Neuron (in vitro differentiated cells): Measurements from ENCODE around the gene DHPS.
A peak's percentile ranks its signal among the peaks of the same experiment; 100 is the strongest.
"Not testable (repeated sequence)": the region's sequence is repeated elsewhere in the genome, so short reads cannot be mapped to it uniquely, and the experiment has no call there.

Source experiments
- H2AFZ ChIP-seq: one replicate; pipeline ENCODE4 v1.6.1; 2013; ENCODE audit warnings: low read depth, mild to moderate bottlenecking, inconsistent platforms, low read length, moderate library complexity
- H3K27me3 ChIP-seq: one replicate; pipeline ENCODE4 v1.6.1; 2013; ENCODE audit warnings: low read length; ENCODE audit not compliant: insufficient read depth
- H3K36me3 ChIP-seq: one replicate; pipeline ENCODE4 v1.6.1; 2013; ENCODE audit warnings: low read length; ENCODE audit not compliant: insufficient read depth
- H3K4me1 ChIP-seq: one replicate; pipeline ENCODE4 v1.6.1; 2013; ENCODE audit warnings: low read length; ENCODE audit not compliant: insufficient read depth
- H3K4me3 ChIP-seq: 2 replicates; pipeline ENCODE4 v1.5.1; 2013; ENCODE audit warnings: mild to moderate bottlenecking, low read length, moderate library complexity
- H3K9me3 ChIP-seq: one replicate; pipeline ENCODE4 v1.6.1; 2013; ENCODE audit warnings: low read length

Gene DHPS

DNA sequence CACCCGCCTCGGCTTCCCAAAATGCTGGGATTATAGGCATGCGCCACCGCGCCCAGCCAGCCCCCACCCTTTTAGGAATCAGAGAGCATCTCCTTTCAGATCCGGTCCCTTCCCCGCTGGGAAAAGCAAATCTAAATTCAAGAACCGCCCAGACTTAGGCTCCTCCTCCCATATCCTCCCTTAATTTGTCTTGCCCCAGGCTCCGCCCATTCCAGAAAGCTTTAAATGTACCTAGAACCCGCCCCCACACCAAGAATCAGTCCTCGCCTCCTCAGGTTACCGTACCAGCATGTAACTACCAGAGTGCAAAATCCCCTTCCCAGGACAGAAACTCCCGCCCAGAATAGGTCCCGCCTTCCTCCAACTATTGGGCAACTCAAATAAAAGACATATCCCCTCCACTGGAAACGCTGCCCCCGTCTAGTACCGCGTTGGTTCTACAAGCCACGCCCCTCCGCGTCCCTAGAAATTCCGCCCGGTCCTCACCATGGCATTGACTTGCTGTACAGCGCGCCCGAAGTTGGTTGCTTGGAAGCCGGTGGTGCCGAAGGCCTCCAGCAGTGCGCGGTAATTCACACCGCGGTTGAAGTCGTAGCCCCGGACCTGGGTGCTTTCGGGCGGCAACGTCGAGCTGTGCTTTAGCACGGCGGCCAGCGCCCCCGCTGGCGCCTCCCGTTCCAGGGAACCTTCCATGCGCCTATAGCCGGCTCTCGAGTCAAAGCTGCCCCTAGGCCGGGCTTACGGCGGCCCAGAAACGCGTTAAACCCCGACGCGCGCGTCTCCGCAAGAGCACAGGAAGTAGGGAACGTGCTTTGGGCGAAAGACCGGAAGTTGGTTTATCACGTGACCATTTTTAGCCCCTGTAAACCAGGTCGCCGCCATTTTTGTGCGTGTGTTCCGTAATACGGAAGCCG is at the start of gene DHPS:
Gene DHPS (minus strand): TSS at position 807 of the 914 bp plus-strand sequence. CDS start 114 bp downstream, at position 693.
- Histone ChIP-seq H3K27me3 (no peaks in the 10 kb centered on the region), H3K36me3 (peaks cover 24% of the 10 kb centered on the region), H3K9me3 (no peaks in the 10 kb centered on the region), H3K4me1 (no peaks in the 10 kb centered on the region), H2AFZ (peak within 1 kb of the TSS; percentile 24), H3K4me3 (peak within 1 kb of the TSS; percentile 88)

DNA sequence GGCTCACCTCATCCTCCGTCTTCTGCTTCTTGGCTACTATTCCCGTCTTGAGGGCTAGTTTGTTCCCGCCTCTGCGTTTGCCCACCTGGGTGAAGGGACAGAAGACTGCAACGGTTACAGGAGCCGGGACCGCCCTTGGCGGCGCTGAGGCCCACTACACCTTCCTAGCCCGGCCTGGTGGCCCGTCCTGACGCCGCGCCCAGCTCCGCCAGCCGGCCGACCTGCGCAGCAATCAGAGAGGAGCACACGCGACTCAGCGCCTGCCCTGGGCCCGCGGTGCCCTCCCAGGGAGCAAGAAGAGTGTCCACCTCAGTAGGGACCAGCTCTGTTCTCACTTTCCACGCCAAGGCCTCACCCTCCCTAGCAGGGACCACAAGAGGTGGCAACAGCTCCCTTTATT is 49.7 kb upstream of the DHPS start:
- H3K36me3 ChIP-seq, result peaks cover 29% of the 10 kb centered on the region
- H3K4me1 ChIP-seq, result peaks cover 15% of the 10 kb centered on the region
- H3K27me3 ChIP-seq, result no peaks in the 10 kb centered on the region
- H3K4me3 ChIP-seq, result no peak overlapping the region
- no peak overlapping the region for H2AFZ ChIP-seq
- H3K9me3 ChIP-seq, result no peaks in the 10 kb centered on the region

DNA sequence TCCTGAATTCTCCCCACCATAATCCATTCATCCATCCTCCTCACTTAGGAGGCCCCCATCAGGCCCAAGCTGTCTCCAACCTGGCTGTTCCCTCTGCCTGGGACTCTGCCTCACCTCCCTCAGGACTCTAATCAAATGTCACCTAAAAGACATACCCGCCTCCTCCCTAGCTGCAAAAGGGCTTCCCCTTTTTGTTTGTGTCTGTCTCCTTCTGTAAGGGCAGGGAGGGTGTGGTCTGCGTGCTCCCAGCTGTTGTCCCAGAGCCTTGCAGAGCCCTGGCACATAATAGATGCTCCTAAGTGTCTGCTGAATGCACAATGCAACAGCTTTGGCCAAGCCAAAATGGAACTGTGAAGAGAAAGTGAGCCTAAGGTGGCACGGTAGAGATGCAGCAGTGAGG is 48.4 kb upstream of the DHPS start:
- no peaks in the 10 kb centered on the region for H3K27me3 ChIP-seq
- H3K4me1 ChIP-seq, result peaks cover 15% of the 10 kb centered on the region
- H3K4me3 ChIP-seq, result no peak overlapping the region
- H3K9me3 ChIP-seq, result no peaks in the 10 kb centered on the region
- peaks cover 29% of the 10 kb centered on the region for H3K36me3 ChIP-seq
- no peak overlapping the region for H2AFZ ChIP-seq

DNA sequence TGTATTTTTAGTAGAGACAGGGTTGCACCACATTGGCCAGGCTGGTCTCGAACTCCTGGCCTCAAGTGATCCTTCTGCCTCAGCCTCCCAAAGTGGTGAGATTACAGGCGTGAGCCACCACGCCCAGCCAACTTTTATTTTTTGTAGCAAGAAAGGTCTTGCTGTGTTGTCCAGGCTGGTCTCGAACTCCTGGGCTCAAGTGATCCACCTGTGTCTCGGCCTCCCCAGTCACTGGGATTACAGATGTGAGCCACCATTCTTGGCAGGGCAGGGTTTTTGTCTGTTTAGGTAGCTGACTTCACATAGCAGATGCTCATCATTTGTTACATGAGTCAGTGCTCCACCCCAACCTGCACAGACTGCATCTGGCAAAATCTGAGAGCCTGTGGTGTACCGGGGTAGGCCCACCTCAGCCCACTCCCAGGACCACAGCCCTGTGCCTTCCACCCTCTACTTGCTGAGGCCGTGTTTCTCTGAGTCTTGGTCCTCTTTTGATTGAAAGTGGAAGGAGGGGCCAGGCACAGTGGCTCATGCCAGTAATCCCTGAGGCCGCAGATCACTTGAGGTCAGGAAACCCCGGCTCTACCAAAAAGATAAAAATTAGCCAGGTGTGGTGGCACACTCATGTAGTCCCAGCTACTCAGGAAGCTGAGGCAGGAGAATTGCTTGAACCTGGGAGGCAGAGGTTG is 46.2 kb upstream of the DHPS start:
- H2AFZ ChIP-seq, result no peak overlapping the region
- no peaks in the 10 kb centered on the region for H3K9me3 ChIP-seq
- H3K4me1 ChIP-seq, result peaks cover 10% of the 10 kb centered on the region
- peaks cover 29% of the 10 kb centered on the region for H3K36me3 ChIP-seq
- H3K4me3 ChIP-seq, result no peak overlapping the region
- no peaks in the 10 kb centered on the region for H3K27me3 ChIP-seq

DNA sequence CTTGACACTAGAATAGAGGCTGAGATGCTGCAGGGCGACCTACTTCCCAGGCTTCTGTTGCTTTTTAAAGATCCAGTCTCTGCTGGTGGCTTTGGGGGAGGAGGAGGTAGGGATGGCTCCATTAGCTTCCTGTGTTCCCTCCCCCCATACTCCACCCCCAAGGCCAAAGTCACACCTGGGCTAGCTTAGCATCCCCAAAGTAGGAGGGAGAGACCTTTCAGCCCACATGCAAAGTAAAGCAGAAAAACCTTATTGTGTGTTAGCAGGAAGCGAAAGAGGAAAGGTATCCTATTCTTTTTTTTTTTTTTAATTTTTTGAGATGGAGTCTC is 45.3 kb upstream of the DHPS start:
- Histone ChIP-seq H3K36me3 (peaks cover 25% of the 10 kb centered on the region), H3K4me3 (no peak overlapping the region), H3K27me3 (no peaks in the 10 kb centered on the region), H3K4me1 (peaks cover 2% of the 10 kb centered on the region), H3K9me3 (no peaks in the 10 kb centered on the region), H2AFZ (no peak overlapping the region)

DNA sequence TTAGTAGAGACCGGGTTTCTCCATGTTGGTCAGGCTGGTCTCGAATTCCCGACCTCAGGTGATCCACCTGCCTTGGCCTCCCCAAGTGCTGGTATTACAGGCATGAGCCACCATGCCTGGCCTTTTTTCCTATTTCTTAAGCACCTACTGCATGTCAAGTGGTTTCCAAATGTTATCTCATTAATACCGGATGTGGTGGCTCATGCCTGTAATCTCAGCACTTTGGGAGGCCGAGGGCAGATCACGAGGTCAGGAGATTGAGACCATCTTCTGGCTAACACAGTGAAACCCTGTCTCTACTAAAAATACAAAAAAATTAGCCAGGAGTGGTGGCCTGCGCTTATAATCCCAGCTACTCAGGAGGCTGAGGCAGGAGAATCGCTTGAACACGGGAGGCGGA is 43.9 kb upstream of the DHPS start:
- H3K4me1 ChIP-seq, result peaks cover 12% of the 10 kb centered on the region
- not testable (repeated sequence) for H3K9me3 ChIP-seq, H3K27me3 ChIP-seq

DNA sequence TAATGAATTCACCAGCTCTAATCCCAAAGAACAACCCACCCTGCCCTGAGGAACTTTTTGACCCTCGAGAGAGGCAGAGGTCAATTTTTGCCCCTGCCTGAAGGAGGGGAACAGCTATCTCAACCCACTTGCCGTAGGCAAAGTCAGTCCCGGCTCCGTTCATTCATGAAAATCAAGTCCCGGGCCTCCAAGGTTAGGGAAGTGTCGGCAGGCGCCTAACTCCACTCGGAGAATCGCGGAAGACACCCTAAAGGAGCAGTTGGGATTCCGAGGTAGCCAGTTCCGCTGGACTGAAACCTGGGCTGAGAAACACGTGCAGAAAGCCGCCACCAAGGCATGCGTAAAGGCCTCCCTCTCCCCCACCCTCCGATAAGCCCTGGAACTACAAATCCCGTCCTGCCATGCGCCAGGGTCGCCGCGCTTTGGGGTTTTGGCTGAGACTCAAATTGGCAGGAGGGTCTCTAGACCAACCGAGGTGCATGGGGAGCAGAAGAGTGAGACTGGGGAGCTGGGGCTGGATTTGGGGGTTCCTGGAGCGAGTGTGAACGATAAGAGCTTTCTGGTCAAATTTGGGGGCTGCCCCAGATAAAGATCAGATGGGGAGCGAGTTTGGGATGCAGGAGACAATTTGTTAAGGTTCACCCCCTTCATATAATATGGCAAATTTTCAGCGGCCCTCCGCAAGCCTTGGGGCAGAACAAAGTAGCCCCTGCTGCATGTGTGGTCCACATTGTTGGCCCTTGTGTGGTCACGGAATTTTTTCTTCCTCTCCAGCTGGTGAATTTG is 42.2 kb upstream of the DHPS start, which contains the start of gene TNPO2:
Gene TNPO2 (minus strand): TSS at position 292 of the 786 bp plus-strand sequence. CDS start 2,955 bp downstream, outside the sequence.
- peak within 1 kb of the TSS; percentile 47 for H2AFZ ChIP-seq

More for the DNA sequence above, 43.9 kb upstream of the DHPS start:
- H3K36me3 ChIP-seq, result peaks cover 14% of the 10 kb centered on the region
- H2AFZ ChIP-seq, H3K4me3 ChIP-seq: not testable (repeated sequence)

DNA sequence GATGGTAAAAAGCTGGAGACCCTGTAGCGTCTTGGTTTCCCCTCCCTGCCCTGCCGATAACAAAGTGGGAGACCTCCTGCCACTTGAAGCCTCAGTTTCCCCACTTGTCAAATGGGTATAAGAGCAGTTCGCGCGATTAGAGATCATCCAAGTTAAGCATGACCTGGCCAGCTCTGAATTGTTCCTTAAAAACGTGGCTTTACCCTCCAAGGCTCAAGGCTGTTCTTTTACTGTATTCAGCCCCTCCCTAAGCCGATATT is 41.6 kb upstream of the DHPS start:
- no peaks in the 10 kb centered on the region for H3K9me3 ChIP-seq
- H3K27me3 ChIP-seq, result no peaks in the 10 kb centered on the region
- H3K4me1 ChIP-seq, result peaks cover 17% of the 10 kb centered on the region
- peak overlapping the region; percentile 79 for H3K4me3 ChIP-seq
- H2AFZ ChIP-seq, result no peak overlapping the region
- peaks cover 11% of the 10 kb centered on the region for H3K36me3 ChIP-seq

More for the DNA sequence above, 42.2 kb upstream of the DHPS start, which contains the start of gene TNPO2:
- Histone ChIP-seq H3K27me3 (no peaks in the 10 kb centered on the region), H3K36me3 (peaks cover 8% of the 10 kb centered on the region), H3K4me1 (peaks cover 17% of the 10 kb centered on the region), H3K4me3 (peak within 1 kb of the TSS; percentile 79), H3K9me3 (no peaks in the 10 kb centered on the region)

DNA sequence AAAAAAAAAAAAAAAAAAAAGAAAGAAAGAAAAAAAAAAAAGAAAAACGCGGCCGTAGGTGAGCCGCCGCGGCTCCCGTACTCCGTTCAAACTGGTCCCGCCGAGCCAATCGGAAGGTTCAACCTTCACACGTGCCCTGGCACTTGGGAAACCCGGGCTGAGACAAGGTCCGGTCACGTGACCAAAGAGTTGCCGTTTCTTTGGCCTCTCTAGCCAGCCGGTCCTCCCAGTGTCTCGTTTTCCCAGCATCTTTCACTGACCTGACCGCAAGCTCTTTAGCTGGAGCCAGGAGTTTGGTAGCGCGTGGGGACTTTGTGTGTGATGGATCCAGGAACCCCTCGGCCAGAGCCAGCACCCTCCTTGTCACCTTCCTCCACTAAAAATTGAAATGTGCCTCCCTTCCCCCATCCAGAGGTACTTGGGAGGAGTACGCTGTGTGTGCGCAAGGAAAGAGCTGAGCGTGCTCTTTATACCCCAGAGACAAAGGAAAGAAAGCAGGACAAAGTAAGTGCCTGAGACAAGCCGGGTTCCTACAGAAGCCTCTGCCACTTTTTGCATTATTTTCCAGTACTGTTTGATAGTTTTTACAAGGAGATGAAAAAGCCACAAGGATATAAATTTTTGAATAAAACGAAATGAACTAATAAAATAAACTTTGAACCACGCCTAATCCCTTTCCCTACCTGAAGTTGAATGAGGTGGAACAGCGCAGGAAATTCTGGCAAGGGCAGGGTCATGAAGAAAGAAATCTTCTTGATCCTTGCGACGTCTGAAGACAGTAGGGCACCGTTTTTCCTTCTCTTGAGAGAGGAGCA is 41.1 kb upstream of the DHPS start:
- peaks cover 17% of the 10 kb centered on the region for H3K4me1 ChIP-seq
- peak overlapping the region; percentile 79 for H3K4me3 ChIP-seq
- H3K9me3 ChIP-seq, result no peaks in the 10 kb centered on the region
- peaks cover 12% of the 10 kb centered on the region for H3K36me3 ChIP-seq
- H3K27me3 ChIP-seq, result no peaks in the 10 kb centered on the region
- H2AFZ ChIP-seq, result no peak overlapping the region

DNA sequence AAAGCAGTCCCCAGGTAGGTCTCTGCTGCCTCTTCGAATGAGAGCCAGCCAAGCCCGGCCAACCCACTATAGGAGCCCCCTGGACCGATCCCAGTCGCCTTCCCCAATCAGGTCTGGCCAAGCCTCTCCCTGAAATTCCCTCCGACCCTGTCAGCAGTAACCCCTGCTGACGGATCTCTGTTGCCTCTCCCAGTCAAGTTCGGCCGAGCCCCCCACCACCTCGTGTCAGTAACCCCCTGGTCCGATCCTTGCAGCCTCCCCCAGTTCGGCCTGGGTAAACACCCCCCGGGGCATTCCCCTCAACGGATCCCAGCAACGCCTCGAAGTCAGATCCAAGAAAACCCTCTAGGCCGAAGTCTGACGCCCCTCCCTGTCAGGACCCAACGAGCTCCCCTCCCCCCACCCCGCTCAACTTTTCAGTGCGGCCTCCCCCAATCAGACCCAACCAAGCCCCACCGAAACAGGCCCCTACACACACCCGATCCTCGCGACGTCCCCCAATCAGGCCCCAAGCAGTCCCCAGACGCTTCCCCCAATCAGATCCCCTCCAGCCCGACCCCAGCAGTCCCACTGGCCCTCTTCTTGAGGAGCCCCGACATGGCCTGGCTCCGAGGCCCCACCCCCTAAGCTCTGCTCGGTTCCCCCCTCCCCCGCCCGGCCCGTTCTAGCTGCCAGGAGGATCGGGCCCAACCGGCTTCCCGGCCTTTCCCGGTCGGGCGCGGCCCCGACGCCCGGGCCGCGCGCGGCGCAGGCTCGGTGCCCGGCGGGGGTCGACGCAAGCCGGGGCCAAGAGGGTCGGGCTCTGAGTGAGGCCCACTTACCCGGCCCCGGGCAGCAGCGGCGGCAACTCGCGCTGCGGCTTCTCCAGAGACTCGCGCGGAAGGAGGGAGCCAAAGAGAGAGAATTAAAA is 40.2 kb upstream of the DHPS start:
- H2AFZ ChIP-seq, result no peak overlapping the region
- peaks cover 17% of the 10 kb centered on the region for H3K4me1 ChIP-seq
- no peaks in the 10 kb centered on the region for H3K27me3 ChIP-seq
- no peaks in the 10 kb centered on the region for H3K9me3 ChIP-seq
- peaks cover 19% of the 10 kb centered on the region for H3K36me3 ChIP-seq
- H3K4me3 ChIP-seq, result peak overlapping the region; percentile 79

DNA sequence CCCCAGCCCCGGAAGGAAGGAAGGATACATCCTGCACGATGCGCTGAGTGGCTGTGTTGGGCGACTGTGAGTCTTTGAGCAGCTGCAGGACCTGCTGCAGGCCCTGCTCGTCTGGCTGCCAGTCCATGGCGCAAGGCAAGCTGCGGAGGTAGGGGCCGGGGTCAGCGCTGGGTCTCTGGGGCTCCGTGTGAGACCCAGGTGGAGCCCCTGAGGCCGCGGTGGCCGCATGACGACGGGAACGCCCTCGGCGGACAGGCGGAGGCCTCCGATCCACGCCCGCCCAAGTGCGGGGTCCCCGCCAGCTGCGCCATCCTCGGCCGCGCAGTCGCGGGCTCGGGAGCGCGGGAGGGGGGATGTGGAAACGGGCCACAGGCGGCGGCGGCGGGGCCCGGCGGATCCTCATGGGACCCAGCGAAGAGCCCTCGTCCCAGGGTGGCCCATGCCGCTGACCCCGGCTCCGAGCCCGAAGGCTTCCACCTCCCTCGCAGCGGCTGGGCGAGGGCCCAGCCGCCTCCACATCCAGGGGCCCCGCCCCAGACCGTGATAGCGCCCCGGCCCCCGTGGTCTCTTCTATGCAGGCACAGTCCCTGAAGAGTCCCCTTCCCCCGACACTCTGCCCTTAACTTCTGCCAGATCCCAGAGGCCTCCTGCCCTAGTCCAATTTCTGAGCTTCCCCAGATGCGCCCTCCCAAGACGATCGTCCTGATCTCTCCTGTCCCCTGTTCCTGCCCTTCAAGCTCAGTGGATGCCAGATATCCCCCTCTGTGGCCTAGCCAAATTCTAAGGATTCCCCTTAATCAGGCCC is 39.4 kb upstream of the DHPS start:
- H3K27me3 ChIP-seq, result no peaks in the 10 kb centered on the region
- H3K4me1 ChIP-seq, result peaks cover 17% of the 10 kb centered on the region
- H3K9me3 ChIP-seq, result no peaks in the 10 kb centered on the region
- peak overlapping the region; percentile 79 for H3K4me3 ChIP-seq
- peaks cover 26% of the 10 kb centered on the region for H3K36me3 ChIP-seq
- no peak overlapping the region for H2AFZ ChIP-seq
